SK-N-SH treated with all-trans-retinoic acid at 6 μM for 48 hours (cell line): ENCODE measurements around the gene CRABP2.

Source experiments
- ARNTL ChIP-seq: fragments of 450-650 bp; formaldehyde crosslinking; IDR thresholded peaks from 2 replicates; pipeline ENCODE4 v1.5.0; 2020; ENCODE audit warnings: low read depth, mild to moderate bottlenecking, moderate library complexity, borderline replicate concordance
- GLIS3 ChIP-seq: fragments of 250-450 bp; sonication (Bioruptor Pico); IDR thresholded peaks from 2 replicates; pipeline ENCODE4 v1.5.0; 2020; ENCODE audit warnings: mild to moderate bottlenecking, moderate library complexity
- ISL1 ChIP-seq: fragments of 250-450 bp; sonication (Bioruptor Pico); IDR thresholded peaks from 2 replicates; pipeline ENCODE4 v2.1.2; 2022; ENCODE audit warnings: mild to moderate bottlenecking, moderate library complexity
- OSR1 ChIP-seq: fragments of 250-450 bp; sonication (Bioruptor Pico); IDR thresholded peaks from 2 replicates; pipeline ENCODE4 v1.8.0; 2022; ENCODE audit warnings: moderate library complexity, mild to moderate bottlenecking, inconsistent platforms
- POU6F1 ChIP-seq: fragments of 250-450 bp; sonication (Bioruptor Pico); IDR thresholded peaks from 2 replicates; pipeline ENCODE4 v1.8.0; 2021; ENCODE audit warnings: low read depth, mild to moderate bottlenecking, moderate library complexity, borderline replicate concordance
- PPARA ChIP-seq: fragments of 250-450 bp; sonication (Bioruptor Pico); IDR thresholded peaks from 2 replicates; pipeline ENCODE4 v1.5.0; 2020; ENCODE audit warnings: mild to moderate bottlenecking, borderline replicate concordance
- RARB ChIP-seq: fragments of 250-450 bp; sonication (Bioruptor Pico); IDR thresholded peaks from 2 replicates; pipeline ENCODE4 v1.8.0; 2021; ENCODE audit warnings: mild to moderate bottlenecking, moderate library complexity
- TSHZ2 ChIP-seq: fragments of 250-450 bp; sonication (Bioruptor Pico); IDR thresholded peaks from 2 replicates; pipeline ENCODE4 v1.5.0; 2020; ENCODE audit warnings: mild to moderate bottlenecking, moderate library complexity
- ZC3H10 ChIP-seq: fragments of 250-450 bp; sonication (Bioruptor Pico); IDR thresholded peaks from 2 replicates; pipeline ENCODE4 v1.5.1; 2021; ENCODE audit warnings: mild to moderate bottlenecking, moderate library complexity
- ZFP30 ChIP-seq: fragments of 450-650 bp; formaldehyde crosslinking; IDR thresholded peaks from 2 replicates; pipeline ENCODE4 v1.5.0; 2022; ENCODE audit warnings: mild to moderate bottlenecking, moderate library complexity
- TF ChIP-seq, protein P1 (sequence below): fragments of 250-450 bp; sonication (Bioruptor Pico); IDR thresholded peaks from 2 replicates; pipeline ENCODE4 v1.8.0; 2020; ENCODE audit warnings: mild to moderate bottlenecking, moderate library complexity, borderline replicate concordance

DNA sequence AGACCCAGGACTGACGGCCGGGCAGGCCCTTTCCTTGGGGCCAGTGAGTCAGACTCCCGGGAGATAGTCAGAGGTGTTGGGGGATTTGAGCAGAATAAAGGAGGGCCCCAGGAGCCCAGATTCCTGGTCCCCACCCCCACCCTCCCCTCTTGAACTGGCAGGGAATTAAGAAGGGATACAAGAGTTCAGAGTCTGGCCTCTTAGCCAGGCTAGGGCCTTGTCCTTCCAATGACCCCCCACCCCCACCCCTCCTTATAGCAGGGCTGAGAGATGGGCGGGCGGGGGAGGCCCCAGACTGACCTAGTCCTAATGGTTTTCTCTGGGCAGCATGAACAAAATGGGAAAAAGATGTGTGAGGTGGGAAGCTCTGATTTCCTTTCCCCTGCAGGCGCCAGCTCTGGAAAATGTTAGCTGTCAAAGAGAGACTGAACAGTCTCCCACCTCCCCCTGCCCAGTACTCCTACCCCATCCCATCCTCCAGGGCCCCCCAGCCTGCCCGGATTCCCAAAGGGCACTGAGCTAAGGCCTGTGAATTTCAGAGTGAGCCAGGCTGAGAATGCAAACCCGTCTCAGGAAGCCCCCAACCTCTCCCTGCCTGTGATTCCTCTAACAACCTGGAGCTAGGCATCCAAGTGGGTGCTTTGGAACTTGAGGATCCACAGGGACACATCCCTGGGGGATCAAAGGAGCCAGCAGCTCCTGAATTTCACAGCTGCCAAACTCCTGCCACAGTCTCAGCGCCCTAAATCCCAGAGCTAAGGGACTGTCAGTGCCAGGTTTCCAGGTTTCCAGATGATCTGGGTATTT is 5.8 kb upstream of the CRABP2 start:
- no peak for TF ChIP-seq ZFP30 (CRISPR knock-in tag)
- no peak for TF ChIP-seq ARNTL (CRISPR knock-in tag)
- TF ChIP-seq TSHZ2 = peak; percentile 90; the same call in 1 of the 2 replicates
- TF ChIP-seq, protein P1, sequence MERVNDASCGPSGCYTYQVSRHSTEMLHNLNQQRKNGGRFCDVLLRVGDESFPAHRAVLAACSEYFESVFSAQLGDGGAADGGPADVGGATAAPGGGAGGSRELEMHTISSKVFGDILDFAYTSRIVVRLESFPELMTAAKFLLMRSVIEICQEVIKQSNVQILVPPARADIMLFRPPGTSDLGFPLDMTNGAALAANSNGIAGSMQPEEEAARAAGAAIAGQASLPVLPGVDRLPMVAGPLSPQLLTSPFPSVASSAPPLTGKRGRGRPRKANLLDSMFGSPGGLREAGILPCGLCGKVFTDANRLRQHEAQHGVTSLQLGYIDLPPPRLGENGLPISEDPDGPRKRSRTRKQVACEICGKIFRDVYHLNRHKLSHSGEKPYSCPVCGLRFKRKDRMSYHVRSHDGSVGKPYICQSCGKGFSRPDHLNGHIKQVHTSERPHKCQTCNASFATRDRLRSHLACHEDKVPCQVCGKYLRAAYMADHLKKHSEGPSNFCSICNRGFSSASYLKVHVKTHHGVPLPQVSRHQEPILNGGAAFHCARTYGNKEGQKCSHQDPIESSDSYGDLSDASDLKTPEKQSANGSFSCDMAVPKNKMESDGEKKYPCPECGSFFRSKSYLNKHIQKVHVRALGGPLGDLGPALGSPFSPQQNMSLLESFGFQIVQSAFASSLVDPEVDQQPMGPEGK = peak; percentile 88
- TF ChIP-seq RARB (CRISPR knock-in tag) = peak; percentile 88
- no peak for TF ChIP-seq OSR1 (CRISPR knock-in tag)
- no peak for TF ChIP-seq PPARA (CRISPR knock-in tag)
- TF ChIP-seq GLIS3 (CRISPR knock-in tag) = 0 out of 2 replicates have a peak, but pooled peaks have one; percentile 38
- TF ChIP-seq POU6F1 (CRISPR knock-in tag) = peak; percentile 17; the same call in 1 of the 2 replicates
- 0 out of 2 replicates have a peak, but pooled peaks have one; percentile 3 for TF ChIP-seq ZC3H10 (CRISPR knock-in tag)
- TF ChIP-seq ISL1 (CRISPR knock-in tag) = no peak
